Epithelial cell of proximal tubule (primary cell): ENCODE results near the gene DNAAF5. TPM values are rescaled to one million over a fixed set of nuclear protein-coding genes. Genes with fewer than 3 reads are reported as not detected.

ENCODE experiments used
- DNase-seq: peaks from one replicate; pipeline ENCODE4 v3.0.0-alpha.2; 2011; ENCODE audit warnings: low read depth
- H3K4me3 ChIP-seq: 2 replicates; pipeline ENCODE4 v1.5.1; 2011; ENCODE audit warnings: low read depth, mild to moderate bottlenecking, low read length
- total RNA-seq: library from RNA; depleted of rRNA; stranded (reverse); fragments of >200 nt; gene quantifications from 2 replicates; pipeline ENCODE4 v1.2.3, GENCODE V29; 2015
- TF ChIP-seq, protein P1 (sequence below): conservative IDR thresholded peaks from 2 replicates; pipeline ENCODE4 v1.5.1; 2012; ENCODE audit warnings: low read depth, mild to moderate bottlenecking, low read length

The DNAAF5 gene
- total RNA-seq, 1 donor from 2014 or later: 64.1 TPM

GRCh38 chr7:761631-762030 lies 35.1 kb downstream of the DNAAF5 start:
- TF ChIP-seq, protein P1, sequence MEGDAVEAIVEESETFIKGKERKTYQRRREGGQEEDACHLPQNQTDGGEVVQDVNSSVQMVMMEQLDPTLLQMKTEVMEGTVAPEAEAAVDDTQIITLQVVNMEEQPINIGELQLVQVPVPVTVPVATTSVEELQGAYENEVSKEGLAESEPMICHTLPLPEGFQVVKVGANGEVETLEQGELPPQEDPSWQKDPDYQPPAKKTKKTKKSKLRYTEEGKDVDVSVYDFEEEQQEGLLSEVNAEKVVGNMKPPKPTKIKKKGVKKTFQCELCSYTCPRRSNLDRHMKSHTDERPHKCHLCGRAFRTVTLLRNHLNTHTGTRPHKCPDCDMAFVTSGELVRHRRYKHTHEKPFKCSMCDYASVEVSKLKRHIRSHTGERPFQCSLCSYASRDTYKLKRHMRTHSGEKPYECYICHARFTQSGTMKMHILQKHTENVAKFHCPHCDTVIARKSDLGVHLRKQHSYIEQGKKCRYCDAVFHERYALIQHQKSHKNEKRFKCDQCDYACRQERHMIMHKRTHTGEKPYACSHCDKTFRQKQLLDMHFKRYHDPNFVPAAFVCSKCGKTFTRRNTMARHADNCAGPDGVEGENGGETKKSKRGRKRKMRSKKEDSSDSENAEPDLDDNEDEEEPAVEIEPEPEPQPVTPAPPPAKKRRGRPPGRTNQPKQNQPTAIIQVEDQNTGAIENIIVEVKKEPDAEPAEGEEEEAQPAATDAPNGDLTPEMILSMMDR: no peak
- no peak overlapping the region for H3K4me3 ChIP-seq
- DNase-seq: no peak

DNA sequence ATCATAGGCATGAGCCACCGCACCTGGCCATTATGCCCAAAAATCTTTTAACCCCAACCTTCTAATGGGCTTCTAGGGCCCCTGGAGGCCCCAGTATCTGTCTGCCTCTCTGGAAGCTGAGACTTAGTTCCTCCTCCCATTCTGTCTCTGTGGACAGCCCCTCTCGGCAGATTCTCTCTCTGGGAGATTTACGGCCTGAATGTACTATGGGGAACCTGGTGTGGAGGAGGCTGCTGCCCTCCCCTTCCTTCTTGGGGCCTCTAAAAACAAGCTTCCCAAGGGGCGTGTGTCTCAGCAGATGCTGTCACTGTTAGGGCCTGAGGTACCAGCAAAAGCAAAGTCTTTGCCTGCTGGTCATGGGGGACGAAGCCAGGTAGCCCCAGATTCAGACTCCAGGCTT lies 36.4 kb downstream of the DNAAF5 start:
- no peak overlapping the region for H3K4me3 ChIP-seq
- TF ChIP-seq, protein P1: no peak
- DNase-seq: no peak

DNA sequence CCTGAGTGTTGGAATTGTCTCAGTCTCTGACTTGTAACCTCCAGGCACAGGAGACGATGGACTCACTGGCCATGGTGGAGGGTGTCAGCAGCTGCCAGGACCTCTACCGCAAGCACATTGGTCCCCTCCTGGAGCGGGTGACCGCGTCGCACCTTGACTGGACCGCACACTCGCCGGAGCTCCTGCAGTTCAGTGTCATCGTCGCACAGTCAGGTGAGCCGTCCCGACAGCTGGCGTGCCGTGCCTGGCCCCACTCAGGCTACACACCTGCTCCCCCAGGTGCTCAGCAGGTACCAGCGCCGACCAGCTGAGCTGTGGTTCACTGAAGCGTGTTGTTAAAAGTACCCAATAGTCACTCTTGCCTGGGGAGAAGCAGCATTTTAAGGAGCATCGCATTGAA lies 37.3 kb downstream of the DNAAF5 start:
- no peak overlapping the region for H3K4me3 ChIP-seq
- TF ChIP-seq, protein P1: no peak
- no peak for DNase-seq

DNA sequence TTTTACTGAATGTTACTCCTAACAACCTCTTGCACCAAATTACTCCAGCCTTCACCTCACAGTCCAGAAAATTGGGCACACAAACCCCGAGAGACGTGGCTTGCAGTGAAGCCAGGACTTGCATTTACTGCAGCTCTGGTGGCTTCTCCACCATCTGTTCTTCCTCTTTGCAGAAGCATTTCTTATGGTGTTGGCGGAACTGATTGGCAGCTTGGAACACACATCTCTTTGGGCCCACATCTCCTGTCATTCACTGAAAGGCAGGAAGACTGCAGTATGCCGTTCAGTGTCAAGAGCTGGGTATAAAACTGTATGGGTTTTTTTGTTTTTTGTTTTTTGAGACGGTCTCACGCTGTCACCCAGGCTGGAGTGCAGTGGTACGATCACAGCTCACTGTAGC lies 38.9 kb downstream of the DNAAF5 start:
- DNase-seq: no peak
- H3K4me3 ChIP-seq: no peak overlapping the region
- TF ChIP-seq, protein P1: no peak

DNA sequence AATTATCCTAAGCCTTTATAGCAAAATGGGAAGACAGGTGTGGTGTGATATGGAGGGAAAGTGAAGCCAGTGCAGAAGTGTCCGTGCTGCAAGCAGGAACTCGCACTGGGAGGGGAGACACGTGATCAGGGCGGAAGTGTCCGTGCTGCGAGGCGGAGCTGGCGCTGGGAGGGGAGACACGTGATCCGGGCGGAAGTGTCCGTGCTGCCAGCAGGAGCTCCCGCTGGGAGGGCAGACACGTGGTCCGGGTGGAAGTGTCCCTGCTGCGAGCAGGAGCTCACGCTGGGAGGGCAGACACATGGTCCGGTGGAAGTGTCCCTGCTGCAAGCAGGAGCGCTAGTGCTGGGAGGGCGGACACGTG lies 41.1 kb downstream of the DNAAF5 start:
- DNase-seq: no peak
- peak overlapping the region; percentile 57 for H3K4me3 ChIP-seq
- TF ChIP-seq, protein P1: no peak

DNA sequence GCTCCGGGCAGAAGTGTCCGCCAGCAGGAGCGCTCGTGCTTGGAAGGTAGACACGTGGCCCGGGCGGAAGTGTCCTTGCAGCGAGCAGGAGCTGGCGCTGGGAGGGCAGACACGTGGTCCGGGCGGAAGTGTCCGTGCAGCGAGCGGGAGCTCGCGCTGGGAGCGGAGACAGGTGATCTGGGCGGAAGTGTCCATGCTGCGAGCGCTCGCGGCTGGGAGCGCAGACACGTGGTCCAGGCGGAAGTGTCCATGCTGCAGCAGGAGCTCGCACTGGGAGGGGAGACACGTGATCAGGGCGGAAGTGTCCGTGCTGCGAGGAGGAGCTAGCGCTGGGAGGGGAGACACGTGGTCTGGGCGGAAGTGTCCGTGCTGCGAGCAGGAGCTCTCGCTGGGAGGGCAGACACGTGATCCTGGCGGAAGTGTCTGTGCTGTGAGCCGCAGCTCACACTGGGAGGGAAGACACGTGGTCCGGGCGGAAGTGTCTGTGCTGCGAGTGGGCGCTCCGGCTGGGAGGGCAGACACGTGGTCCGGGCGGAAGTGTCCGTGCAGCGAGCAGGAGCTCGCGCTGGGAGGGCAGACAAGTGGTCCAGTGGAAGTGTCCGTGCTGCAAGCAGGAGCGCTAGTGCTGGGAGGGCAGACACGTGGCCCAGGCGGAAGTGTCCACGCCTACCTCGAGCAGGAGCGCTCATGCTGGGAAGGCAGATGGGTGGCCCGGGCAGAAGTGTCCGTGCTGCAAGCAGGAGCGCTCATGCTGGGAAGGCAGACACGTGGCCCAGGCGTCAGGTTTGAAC lies 41.6 kb downstream of the DNAAF5 start:
- TF ChIP-seq, protein P1: no peak
- peak; percentile 96 for DNase-seq
- peak overlapping the region; percentile 57 for H3K4me3 ChIP-seq
